Measurements from ENCODE around the gene FFAR3. TPM values are rescaled to one million over a fixed set of nuclear protein-coding genes. Genes with fewer than 3 reads are reported as not detected.

FFAR3 gene
- total and polyA plus RNA-seq, 9 of the 15 experiments (the other 6 are each of a cell fraction or from before 2014, with no cell fraction given): not detected

DNA sequence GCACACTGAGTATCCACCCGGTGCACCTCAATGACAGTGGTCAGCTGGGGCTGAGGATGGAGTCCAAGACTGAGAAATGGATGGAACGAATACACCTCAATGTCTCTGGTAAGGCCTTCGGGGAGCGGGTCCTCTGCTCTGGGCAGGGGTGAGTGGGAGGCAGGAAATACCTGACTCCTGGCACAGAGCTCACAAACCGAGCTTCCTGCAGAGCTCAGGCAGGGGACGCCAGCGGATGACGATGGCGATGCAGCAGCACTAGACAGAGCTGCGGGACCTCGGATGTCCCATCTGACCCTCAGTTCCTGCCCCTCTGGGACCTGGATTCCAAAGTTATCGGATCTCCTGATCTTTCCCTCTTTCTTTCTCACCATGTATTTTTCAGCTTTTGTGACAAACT is 25.4 kb upstream of the FFAR3 start:
- BruUV-seq (replicated peaks): no TSS peak
- no peak overlapping the region for H3K4me2 ChIP-seq (ENCODE audit: insufficient read depth, low read length)
- H3K4me1 ChIP-seq (replicated peaks in 1 of 2; ENCODE audit: control insufficient read depth in 2 of 2, insufficient read depth in 2 of 2, low read length in 2 of 2): peaks cover 2 to 11% of the 10 kb centered on the region in 2 experiments; a peak in 3 of 5 replicates
- TF ChIP-seq ZNF444 (CRISPR knock-in tag; IDR thresholded peaks at IDR 0.05) (no peak), PHB (CRISPR knock-in tag; IDR thresholded peaks at IDR 0.05) (no peak), DLX4 (CRISPR knock-in tag; IDR thresholded peaks at IDR 0.05) (no peak), CHAMP1 (IDR thresholded peaks at IDR 0.05) (no peak), NCOA6 (IDR thresholded peaks at IDR 0.05) (no peak), ZNF695 (CRISPR knock-in tag; IDR thresholded peaks at IDR 0.05) (no peak), OTX1 (CRISPR knock-in tag; IDR thresholded peaks at IDR 0.05) (no peak)
- H3K9me3 ChIP-seq (replicated peaks; ENCODE audit: control insufficient read depth, insufficient read depth, low read depth, low read length): no peaks in the 10 kb centered on the region
- 49% methylated on average over 10 of the region's 12 CpGs for WGBS (ENCODE audit: insufficient coverage, low coverage, missing lambda C conversion rate)
- intact Hi-C loops (cut with micrococcal nuclease): no loop called here
- ATAC-seq: no peak
- H3K27ac ChIP-seq (ENCODE audit: extremely low read depth, low read depth, low read length): no peak overlapping the region
- no peak overlapping the region; a peak in 1 of 4 replicates for H3K9ac ChIP-seq (ENCODE audit: insufficient read depth in 1 of 2, low read depth in 2 of 2, low read length in 2 of 2)
- H3K4me3 ChIP-seq: no peak overlapping the region
- no peaks in the 10 kb centered on the region for H4K20me1 ChIP-seq (replicated peaks; ENCODE audit: control insufficient read depth, insufficient read depth, low read length)
- no peaks in the 10 kb centered on the region for H3K9me1 ChIP-seq (ENCODE audit: control insufficient read depth, insufficient read depth, low read length)
- ChIA-PET POLR2A (interaction anchor here (1.0 to 1.6 kb wide), 3 partner anchors 8 to 20 kb away, joined by 3 to 8 read pairs (median 3); no protein-coding TSS in a partner anchor), CTCF (ENCODE audit: low intra/inter-chr PET ratio) (no interaction called here)
- H2AFZ ChIP-seq (ENCODE audit: low read depth, low read length): no peak overlapping the region
- no peaks in the 10 kb centered on the region for H3K27me3 ChIP-seq (ENCODE audit: control insufficient read depth in 2 of 2, insufficient read depth in 2 of 2, low read length in 2 of 2)
- no peaks in the 10 kb centered on the region for H3K79me2 ChIP-seq (ENCODE audit: control insufficient read depth, insufficient read depth, low read length)
- no peak for FAIRE-seq
- in situ Hi-C loops (cut with MboI): loop anchor here (10.0 kb wide), 1 partner anchor 58 kb away; no protein-coding TSS in a partner anchor
- no peaks in the 10 kb centered on the region for H3K36me3 ChIP-seq (ENCODE audit: control insufficient read depth, insufficient read depth, low read length)
- peak in 1 of 4 experiments; percentile 4 for DNase-seq (ENCODE audit: extremely low read depth in 1 of 4, low spot score in 3 of 4)
